ENCODE measurements around the gene ERAS. TPM values are rescaled to one million over a fixed set of nuclear protein-coding genes. Genes with fewer than 3 reads are reported as not detected.

Gene ERAS
- total RNA-seq, 1 donor from 2014 or later, result 0.22 TPM

- Mint-ChIP-seq H3K4me3 (ENCODE audit: unreplicated experiment) (no peak overlapping the region), H3K27ac (ENCODE audit: unreplicated experiment) (no peak overlapping the region), H3K27me3 (ENCODE audit: low read depth) (no peaks in the 10 kb centered on the region), H3K4me1 (ENCODE audit: low read depth) (peaks cover 6% of the 10 kb centered on the region), H3K9me3 (ENCODE audit: low read depth) (peaks cover 11% of the 10 kb centered on the region), H3K36me3 (ENCODE audit: low read depth) (peaks cover 2% of the 10 kb centered on the region)
- TF ChIP-seq CTCF (IDR thresholded peaks at IDR 0.05), result no peak
- DNase-seq (ENCODE audit: low spot score), result no peak
Measured at GRCh38 chrX:48806081-48806480, 20.2 kb upstream of the ERAS start.

GRCh38 chrX:48813644-48814043, 12.7 kb upstream of the ERAS start:
- Mint-ChIP-seq H3K27me3 (ENCODE audit: low read depth) (no peaks in the 10 kb centered on the region), H3K27ac (ENCODE audit: unreplicated experiment) (no peak overlapping the region), H3K36me3 (ENCODE audit: low read depth) (peaks cover 6% of the 10 kb centered on the region), H3K4me3 (ENCODE audit: unreplicated experiment) (no peak overlapping the region), H3K9me3 (ENCODE audit: low read depth) (peaks cover 9% of the 10 kb centered on the region), H3K4me1 (ENCODE audit: low read depth) (no peaks in the 10 kb centered on the region)
- DNase-seq (ENCODE audit: low spot score), result no peak
- no peak for TF ChIP-seq CTCF (IDR thresholded peaks at IDR 0.05)

GRCh38 chrX:48814722-48815121, 11.6 kb upstream of the ERAS start:
- no peak overlapping the region for H3K4me3 Mint-ChIP-seq (ENCODE audit: unreplicated experiment)
- no peak overlapping the region for H3K27ac Mint-ChIP-seq (ENCODE audit: unreplicated experiment)
- H3K36me3 Mint-ChIP-seq (ENCODE audit: low read depth), result peaks cover 7% of the 10 kb centered on the region
- H3K9me3 Mint-ChIP-seq (ENCODE audit: low read depth), result peaks cover 9% of the 10 kb centered on the region
- TF ChIP-seq CTCF (IDR thresholded peaks at IDR 0.05), result no peak
- no peak for DNase-seq (ENCODE audit: low spot score)
- H3K27me3 Mint-ChIP-seq (ENCODE audit: low read depth), result no peaks in the 10 kb centered on the region
- no peaks in the 10 kb centered on the region for H3K4me1 Mint-ChIP-seq (ENCODE audit: low read depth)

GRCh38 chrX:48815266-48815665, 11.0 kb upstream of the ERAS start:
- no peak for TF ChIP-seq CTCF (IDR thresholded peaks at IDR 0.05)
- H3K4me1 Mint-ChIP-seq (ENCODE audit: low read depth), result no peaks in the 10 kb centered on the region
- no peak overlapping the region for H3K27ac Mint-ChIP-seq (ENCODE audit: unreplicated experiment)
- H3K27me3 Mint-ChIP-seq (ENCODE audit: low read depth), result no peaks in the 10 kb centered on the region
- H3K9me3 Mint-ChIP-seq (ENCODE audit: low read depth), result peaks cover 9% of the 10 kb centered on the region
- H3K36me3 Mint-ChIP-seq (ENCODE audit: low read depth), result peaks cover 9% of the 10 kb centered on the region
- no peak for DNase-seq (ENCODE audit: low spot score)
- no peak overlapping the region for H3K4me3 Mint-ChIP-seq (ENCODE audit: unreplicated experiment)

- no peak overlapping the region for H3K27ac Mint-ChIP-seq (ENCODE audit: unreplicated experiment)
- no peaks in the 10 kb centered on the region for H3K4me1 Mint-ChIP-seq (ENCODE audit: low read depth)
- no peak for DNase-seq (ENCODE audit: low spot score)
- H3K36me3 Mint-ChIP-seq (ENCODE audit: low read depth), result peaks cover 7% of the 10 kb centered on the region
- H3K4me3 Mint-ChIP-seq (ENCODE audit: unreplicated experiment), result no peak overlapping the region
- no peak for TF ChIP-seq CTCF (IDR thresholded peaks at IDR 0.05)
- H3K27me3 Mint-ChIP-seq (ENCODE audit: low read depth), result no peaks in the 10 kb centered on the region
- H3K9me3 Mint-ChIP-seq (ENCODE audit: low read depth), result peaks cover 7% of the 10 kb centered on the region
Measured at GRCh38 chrX:48816014-48816810, 10.1 kb upstream of the ERAS start.

All from chondrocyte (in vitro differentiated cells).